PC-3 (cell line): Measurements from ENCODE around the gene RNF141.

ENCODE experiments used
- CTCF ChIP-seq: fragments of 300-600 bp; sonication (generic); conservative IDR thresholded peaks from 2 replicates; pipeline ENCODE4 v1.5.1; 2017; ENCODE audit warnings: antibody characterized with exemption, low read depth, mild to moderate bottlenecking, low read length
- EZH2 ChIP-seq: fragments of 300-600 bp; sonication (generic); IDR thresholded peaks from one replicate; pipeline ENCODE4 v1.6.1; 2017; ENCODE audit warnings: antibody characterized with exemption, mild to moderate bottlenecking, low read length; ENCODE audit not compliant: unreplicated experiment

GRCh38 chr11:10483174-10483573 is 57.8 kb downstream of the RNF141 start:
- TF ChIP-seq EZH2 (no peak), CTCF (no peak)
